Activated CD4-positive, alpha-beta T cell treated with anti-CD3 and anti-CD28 coated beads for 24 hours (primary cell): ENCODE data around the gene MB.

Experiments
- DNase-seq, 2 donors: peaks; one replicate each; pipeline ENCODE4 v3.0.0-alpha.2; 2020; ENCODE audit warnings: low read depth in 2 of 2

The MB gene

GRCh38 chr22:35575116-35575748 is 41.9 kb downstream of the MB start:
- no peak for DNase-seq

DNA sequence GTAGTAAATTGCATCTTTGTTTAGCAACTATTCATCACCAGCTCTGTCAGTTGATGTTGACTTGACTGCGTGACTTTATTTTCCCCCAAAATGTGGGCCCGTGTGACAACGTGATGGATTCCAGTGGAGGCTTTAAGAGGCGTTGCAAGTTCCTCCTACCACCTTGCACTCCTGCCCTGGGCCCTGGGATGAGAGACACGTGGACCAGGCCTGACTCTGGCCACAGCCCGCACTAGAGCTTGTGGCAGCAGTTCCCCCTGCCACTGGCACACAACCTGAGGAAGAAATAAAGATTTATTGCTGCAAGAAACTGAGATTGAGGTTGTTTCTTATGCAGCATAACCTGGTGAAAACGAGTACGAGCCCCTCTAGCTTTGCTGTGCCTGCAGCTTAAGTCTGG is 44.6 kb downstream of the MB start:
- DNase-seq: no peak

- DNase-seq: no peak
These were observed 46.4 kb downstream of the MB start for GRCh38 chr22:35570686-35571194.

DNA sequence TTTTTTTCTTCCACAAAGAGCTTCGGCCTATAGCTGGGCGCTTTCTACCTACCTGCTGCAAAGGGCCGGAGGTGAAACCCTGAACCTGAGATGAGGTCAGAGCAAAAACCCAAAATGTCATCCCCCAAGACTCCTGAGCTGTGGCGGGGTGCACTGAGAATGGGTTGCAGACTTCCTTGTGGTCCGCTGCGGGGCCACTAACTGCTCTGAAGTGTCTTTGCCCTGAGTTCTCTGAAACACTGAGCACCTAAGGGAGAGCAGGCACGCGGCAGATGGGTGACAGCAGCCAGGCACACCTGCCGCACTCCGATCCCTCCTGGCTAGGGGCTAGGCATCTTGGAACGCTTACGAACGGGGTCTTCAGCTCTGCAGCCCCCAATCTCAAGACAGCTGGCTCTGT is 47.2 kb downstream of the MB start:
- no peak for DNase-seq

- DNase-seq: no peak
These were observed 48.1 kb downstream of the MB start for GRCh38 chr22:35568751-35569739.

DNA sequence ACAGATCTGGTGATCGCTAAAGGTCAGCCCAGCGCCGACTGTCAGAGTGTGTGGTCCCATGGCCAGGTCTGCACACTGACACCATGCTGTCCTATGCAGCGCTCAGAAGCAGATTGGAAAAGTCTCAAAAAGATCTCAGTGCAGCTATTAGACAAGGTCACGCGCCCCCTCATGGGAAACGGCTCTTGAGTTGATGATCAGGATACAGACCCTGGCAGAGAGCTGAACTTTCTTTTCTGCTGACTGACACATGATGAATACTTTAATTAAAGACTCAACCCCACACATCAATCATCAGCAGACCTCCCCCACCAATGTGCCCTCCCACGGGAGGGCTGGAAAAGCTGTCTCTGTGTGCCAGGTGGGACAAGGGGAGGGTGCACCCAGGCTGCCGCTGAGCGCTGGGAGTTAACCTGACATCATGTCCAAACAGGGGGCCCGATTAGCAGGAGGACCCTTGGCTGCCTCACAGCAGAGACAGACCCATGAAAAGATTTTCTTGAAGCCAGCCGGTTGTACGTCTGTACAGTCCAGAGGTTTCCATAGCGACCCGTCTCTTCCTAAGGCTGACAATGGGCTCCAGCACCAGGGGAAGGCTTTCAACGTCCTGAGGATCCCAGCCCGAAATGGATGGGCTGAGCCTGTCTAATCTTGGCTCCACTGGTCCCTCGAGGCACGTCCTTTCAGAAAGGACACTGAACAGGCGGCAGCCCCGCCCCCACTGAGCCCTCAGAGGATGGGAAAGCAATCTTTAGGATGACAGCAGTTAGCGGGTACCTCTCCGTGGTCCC is 49.6 kb downstream of the MB start:
- no peak for DNase-seq

DNA sequence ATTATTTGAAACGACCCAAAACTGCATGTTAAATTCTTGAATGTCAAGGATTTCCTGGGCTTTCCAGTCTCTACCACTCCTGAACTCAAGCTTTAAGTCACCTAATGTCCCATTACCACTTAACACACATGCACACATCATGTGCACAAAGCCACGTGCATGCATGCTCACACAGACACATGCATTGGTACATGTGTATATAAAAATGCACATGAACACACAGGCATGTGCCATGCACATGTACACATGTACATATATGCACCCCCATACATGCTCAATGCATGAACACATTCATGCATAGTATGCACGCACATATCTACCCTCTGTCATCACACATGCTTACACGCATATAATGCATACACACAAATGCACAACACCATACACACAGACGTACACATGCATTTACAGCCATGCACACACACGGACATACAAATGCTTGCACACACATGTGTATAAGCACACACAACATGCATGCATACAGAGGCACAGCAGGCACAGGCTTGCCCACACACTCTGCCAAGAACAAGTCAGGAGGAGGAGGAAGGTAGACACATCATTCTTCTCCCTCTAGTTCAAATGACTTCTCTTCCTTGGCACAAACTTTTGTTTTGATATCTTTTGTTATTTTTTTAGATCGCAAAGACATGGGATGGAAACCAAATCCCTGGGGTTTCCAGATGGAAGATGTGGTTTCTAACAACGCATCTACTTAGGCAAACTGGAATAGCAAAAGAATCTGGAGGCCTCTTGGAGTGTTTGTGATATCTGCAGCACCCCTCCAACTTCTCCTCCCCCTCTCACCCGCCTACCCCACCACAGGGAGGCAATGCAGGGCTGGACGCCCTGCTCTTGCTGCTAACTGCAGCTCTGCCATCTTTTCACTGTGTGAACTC is 51.9 kb downstream of the MB start:
- no peak for DNase-seq

DNA sequence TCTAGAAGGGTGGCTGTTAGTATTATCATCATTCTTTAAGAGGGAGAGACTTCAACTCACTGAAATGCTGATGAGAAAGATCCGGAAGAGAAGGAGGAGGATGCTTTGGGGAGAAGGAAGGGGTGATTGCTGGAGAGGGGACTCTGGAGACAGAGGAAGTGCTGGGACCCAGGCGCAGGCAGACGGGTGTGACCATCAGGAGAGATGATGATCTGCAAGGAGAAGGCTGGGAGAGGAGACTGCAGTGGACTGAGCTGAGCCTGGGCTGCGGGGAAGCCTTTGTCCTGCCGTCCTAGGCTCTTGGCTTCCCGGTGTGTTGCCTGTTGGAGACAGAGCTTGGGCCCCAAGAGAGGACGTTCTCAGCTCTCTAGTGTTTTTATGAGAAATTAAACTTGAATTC is 53.9 kb downstream of the MB start:
- no peak for DNase-seq

GRCh38 chr22:35561796-35562526 is 55.2 kb downstream of the MB start:
- no peak for DNase-seq

DNA sequence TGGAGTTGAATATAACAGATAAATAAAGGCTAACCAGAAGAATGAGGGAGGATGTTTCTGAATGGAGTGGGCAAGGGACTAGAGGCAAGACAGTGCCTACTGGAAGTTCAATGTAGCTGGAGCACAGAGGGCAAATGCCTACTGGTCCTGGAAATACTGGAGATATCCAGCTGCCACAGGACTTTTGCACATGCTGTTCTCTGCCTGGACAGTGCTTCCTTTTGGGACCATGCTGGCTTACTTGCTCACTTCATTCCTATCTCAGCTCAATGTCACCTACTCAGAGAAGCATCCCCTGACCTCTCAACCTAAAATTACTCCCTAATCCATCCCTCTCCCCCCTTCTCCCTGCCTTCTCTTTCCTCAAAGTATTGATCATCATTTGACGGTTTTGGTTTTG is 56.3 kb downstream of the MB start:
- no peak for DNase-seq

- DNase-seq: no peak
These were observed 56.8 kb downstream of the MB start for GRCh38 chr22:35560366-35560765.

DNA sequence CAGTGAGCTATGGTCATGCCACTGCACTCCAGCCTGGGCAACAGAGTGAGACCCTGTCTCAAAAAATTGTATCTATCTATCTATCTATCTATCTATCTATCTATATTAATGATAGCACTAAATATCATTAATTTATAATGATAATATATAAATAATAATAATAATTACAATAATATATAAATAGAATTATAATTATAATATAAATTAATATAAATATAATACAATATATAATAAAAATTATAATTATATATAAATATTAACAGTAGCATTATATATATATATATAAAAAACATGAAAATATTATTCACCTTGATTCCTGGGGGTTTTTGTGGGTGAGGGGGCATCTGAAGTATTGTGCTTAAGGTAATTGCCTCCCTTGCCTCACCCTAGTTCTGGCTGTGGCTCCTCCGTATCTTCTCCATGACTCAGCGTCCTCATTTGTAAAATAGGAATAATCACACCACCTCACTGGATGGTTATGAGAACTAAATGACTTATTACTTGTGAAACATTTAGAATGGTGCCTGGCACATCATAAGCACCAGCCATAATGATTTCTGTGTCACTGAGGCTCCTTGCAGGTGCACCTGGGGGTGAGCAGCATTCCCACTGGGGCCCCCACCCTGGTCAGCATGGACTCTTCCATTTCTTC is 57.6 kb downstream of the MB start:
- DNase-seq: no peak

DNA sequence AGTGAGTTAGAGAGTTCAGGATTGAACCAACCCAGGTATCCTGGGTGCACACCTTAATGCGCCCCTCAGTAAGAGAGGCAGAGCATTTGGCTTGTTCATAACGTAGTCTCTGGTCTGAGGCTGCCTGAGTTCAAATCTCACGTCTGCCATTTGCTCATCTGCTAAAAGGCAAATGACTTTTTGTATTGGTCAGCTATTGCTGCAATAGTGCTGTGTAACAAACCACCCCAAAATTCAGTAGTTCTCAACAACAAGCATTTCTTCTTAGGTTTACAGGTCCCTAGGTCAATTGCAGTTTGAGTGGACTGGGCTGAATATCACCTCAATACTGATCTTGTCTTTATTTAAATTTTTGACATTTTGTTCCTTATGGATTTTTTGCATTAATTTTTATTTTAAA is 58.4 kb downstream of the MB start:
- DNase-seq: no peak

DNA sequence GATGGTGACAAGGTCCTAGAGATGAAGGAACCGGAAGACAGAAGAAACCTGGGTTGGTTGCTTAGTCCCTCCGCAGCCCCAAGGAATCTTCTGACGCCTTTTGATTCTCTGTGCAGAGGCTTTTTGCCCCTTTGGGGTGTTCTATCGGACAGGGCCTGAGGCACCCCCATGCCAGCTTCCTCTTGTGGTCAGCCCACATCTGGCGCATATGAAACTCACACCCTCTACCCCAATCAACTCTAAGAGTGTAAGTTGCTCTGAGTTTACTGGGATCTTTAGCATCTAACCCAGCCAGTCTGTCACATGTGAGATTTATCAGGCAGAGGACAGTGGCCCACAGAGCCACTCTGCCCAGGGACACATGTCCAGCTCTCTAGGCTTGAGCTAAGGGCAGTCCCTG is 59.1 kb downstream of the MB start:
- DNase-seq: no peak
